Fibroblast of lung (primary cell): ENCODE data around the gene HES1. TPM values are rescaled to one million over a fixed set of nuclear protein-coding genes. Genes with fewer than 3 reads are reported as not detected.

Experiments used
- DNase-seq, 2 donors: peaks; one replicate each; pipeline versions ENCODE4 v3.0.0 to v3.0.0-alpha.2; 2010; ENCODE audit warnings: low read depth in 2 of 2
- H2AFZ ChIP-seq: 2 replicates; pipeline ENCODE4 v1.5.1; 2012; ENCODE audit warnings: low read length, control low read depth, inconsistent platforms
- H3K27ac ChIP-seq: 2 replicates; pipeline ENCODE4 v1.5.1; 2011; ENCODE audit warnings: low read length, control low read depth; ENCODE audit not compliant: insufficient read depth
- H3K27me3 ChIP-seq: 2 replicates; pipeline ENCODE4 v1.5.1; 2011; ENCODE audit warnings: mild to moderate bottlenecking, low read length; ENCODE audit not compliant: control insufficient read depth, insufficient read depth
- H3K36me3 ChIP-seq: 2 replicates; pipeline ENCODE4 v1.5.1; 2011; ENCODE audit warnings: low read length; ENCODE audit not compliant: control insufficient read depth, insufficient read depth
- H3K4me1 ChIP-seq: 2 replicates; pipeline ENCODE4 v1.5.1; 2011; ENCODE audit warnings: low read length; ENCODE audit not compliant: control insufficient read depth, insufficient read depth; ENCODE audit errors: extremely low read depth
- H3K4me2 ChIP-seq: 2 replicates; pipeline ENCODE4 v1.5.1; 2011; ENCODE audit warnings: low read length, control low read depth; ENCODE audit not compliant: insufficient read depth; ENCODE audit errors: extremely low read depth
- H3K4me3 ChIP-seq, 4 experiments: fragments of 200-600 bp in 1 of 4; sonication (generic) in 1 of 4; replicated peaks in 1 of 4; 2 replicates each; pipeline ENCODE4 v1.5.1; 2011 to 2016; ENCODE audit warnings: low read length in 4 of 4, low read depth in 3 of 4, mild to moderate bottlenecking in 3 of 4, control low read depth in 2 of 4, inconsistent platforms in 1 of 4, mixed read lengths in 1 of 4; ENCODE audit not compliant: insufficient read depth in 1 of 4; ENCODE audit errors: control extremely low read depth in 1 of 4
- H3K79me2 ChIP-seq: 2 replicates; pipeline ENCODE4 v1.5.1; 2012; ENCODE audit warnings: mild to moderate bottlenecking, low read length, inconsistent platforms; ENCODE audit not compliant: control insufficient read depth, insufficient read depth
- H3K9ac ChIP-seq: 2 replicates; pipeline ENCODE4 v1.5.1; 2011; ENCODE audit warnings: mild to moderate bottlenecking, low read length, control low read depth; ENCODE audit not compliant: insufficient read depth
- H3K9me3 ChIP-seq: 2 replicates; pipeline ENCODE4 v1.5.1; 2012; ENCODE audit warnings: low read depth, low read length; ENCODE audit not compliant: control insufficient read depth, insufficient read depth
- H4K20me1 ChIP-seq: 2 replicates; pipeline ENCODE4 v1.5.1; 2011; ENCODE audit warnings: low read length; ENCODE audit not compliant: control insufficient read depth, insufficient read depth; ENCODE audit errors: extremely low read depth
- CTCF ChIP-seq, 2 donors: IDR thresholded peaks in 1 of 2; conservative IDR thresholded peaks in 1 of 2; 1 replicate in 1 of 2; 2 replicates in 1 of 2; pipeline ENCODE4 v1.5.1; 2011 to 2012; ENCODE audit warnings: low read length in 2 of 2, control low read depth in 1 of 2, inconsistent platforms in 1 of 2, low read depth in 1 of 2, mild to moderate bottlenecking in 1 of 2
- EZH2 ChIP-seq: IDR thresholded peaks from 2 replicates; pipeline ENCODE4 v1.5.1; 2012; ENCODE audit warnings: low read length, control low read depth, mild to moderate bottlenecking; ENCODE audit errors: missing control alignments
- polyA plus RNA-seq, 2 donors: library from polyadenylated mRNA; depleted of rRNA in 1 of 2; stranded (reverse) in 1 of 2; unstranded in 1 of 2; fragments of >200 nt; gene quantifications; 2 replicates each; pipeline ENCODE4 v1.2.1, GENCODE V29; 2011 to 2012; ENCODE audit warnings: missing spikeins in 1 of 2
- total RNA-seq: library from RNA; depleted of rRNA; stranded (reverse); fragments of >200 nt; gene quantifications from 2 replicates; pipeline ENCODE4 v1.2.1, GENCODE V29; 2014

HES1 gene
- total and polyA plus RNA-seq, 2 donors (not counting 1 experiment from before 2014, with no cell fraction given), result 0.17 to 1.2 TPM

- H3K79me2 ChIP-seq, result no peaks in the 10 kb centered on the region
- H2AFZ ChIP-seq, result no peak overlapping the region
- no peak for TF ChIP-seq CTCF (conservative IDR thresholded peaks at IDR 0.05 in 1 of 2, IDR thresholded peaks at IDR 0.05 in 1 of 2; ENCODE audit: low read depth in 1 of 2, low read length in 2 of 2)
- TF ChIP-seq EZH2, result no peak
Observed at GRCh38 chr3:194154346-194154745, 18.4 kb downstream of the HES1 start.

GRCh38 chr3:194156095-194156494 is 20.1 kb downstream of the HES1 start:
- TF ChIP-seq EZH2 (no peak), CTCF (conservative IDR thresholded peaks at IDR 0.05 in 1 of 2, IDR thresholded peaks at IDR 0.05 in 1 of 2; ENCODE audit: low read depth in 1 of 2, low read length in 2 of 2) (no peak)
- DNase-seq, result no peak
- Histone ChIP-seq H3K9ac (no peak overlapping the region), H3K4me2 (no peak overlapping the region), H3K4me3 (no peak overlapping the region), H4K20me1 (no peaks in the 10 kb centered on the region), H3K27me3 (peaks cover 9% of the 10 kb centered on the region), H3K36me3 (no peaks in the 10 kb centered on the region), H3K4me1 (no peaks in the 10 kb centered on the region), H3K27ac (no peak overlapping the region), H3K9me3 (no peaks in the 10 kb centered on the region), H3K79me2 (no peaks in the 10 kb centered on the region), H2AFZ (no peak overlapping the region)

More at GRCh38 chr3:194154346-194154745, 18.4 kb downstream of the HES1 start:
- Histone ChIP-seq H3K4me2 (no peak overlapping the region), H3K27ac (no peak overlapping the region), H3K9me3 (no peaks in the 10 kb centered on the region), H3K36me3 (no peaks in the 10 kb centered on the region), H3K4me1 (no peaks in the 10 kb centered on the region), H3K4me3 (no peak overlapping the region), H4K20me1 (no peaks in the 10 kb centered on the region), H3K9ac (no peak overlapping the region), H3K27me3 (peaks cover 7% of the 10 kb centered on the region)
- DNase-seq, result no peak

GRCh38 chr3:194158942-194159439 is 23.0 kb downstream of the HES1 start:
- Histone ChIP-seq H3K36me3 (no peaks in the 10 kb centered on the region), H3K27ac (no peak overlapping the region), H3K9me3 (no peaks in the 10 kb centered on the region), H2AFZ (no peak overlapping the region), H4K20me1 (no peaks in the 10 kb centered on the region), H3K9ac (no peak overlapping the region), H3K79me2 (no peaks in the 10 kb centered on the region), H3K4me2 (no peak overlapping the region), H3K4me1 (no peaks in the 10 kb centered on the region), H3K27me3 (peaks cover 13% of the 10 kb centered on the region), H3K4me3 (no peak overlapping the region)
- DNase-seq, result no peak
- TF ChIP-seq CTCF (conservative IDR thresholded peaks at IDR 0.05 in 1 of 2, IDR thresholded peaks at IDR 0.05 in 1 of 2; ENCODE audit: low read depth in 1 of 2, low read length in 2 of 2), result no peak
